Colon (tissue), 2 donors: ENCODE results near the gene NFIA.

Source experiments
- FAIRE-seq: peaks from 2 replicates; lab custom pipeline; 2012; peaks lifted over from hg19 to GRCh38; lab: Jason Lieb, UNC
- donor health status: control.
- donor health status: control.

NFIA gene

GRCh38 chr1:61130338-61131000 is 48.1 kb downstream of the NFIA start:
- FAIRE-seq, result no peak

GRCh38 chr1:61131248-61131647 is 48.9 kb downstream of the NFIA start:
- FAIRE-seq, result no peak

GRCh38 chr1:61131716-61132115 is 49.4 kb downstream of the NFIA start:
- no peak for FAIRE-seq

DNA sequence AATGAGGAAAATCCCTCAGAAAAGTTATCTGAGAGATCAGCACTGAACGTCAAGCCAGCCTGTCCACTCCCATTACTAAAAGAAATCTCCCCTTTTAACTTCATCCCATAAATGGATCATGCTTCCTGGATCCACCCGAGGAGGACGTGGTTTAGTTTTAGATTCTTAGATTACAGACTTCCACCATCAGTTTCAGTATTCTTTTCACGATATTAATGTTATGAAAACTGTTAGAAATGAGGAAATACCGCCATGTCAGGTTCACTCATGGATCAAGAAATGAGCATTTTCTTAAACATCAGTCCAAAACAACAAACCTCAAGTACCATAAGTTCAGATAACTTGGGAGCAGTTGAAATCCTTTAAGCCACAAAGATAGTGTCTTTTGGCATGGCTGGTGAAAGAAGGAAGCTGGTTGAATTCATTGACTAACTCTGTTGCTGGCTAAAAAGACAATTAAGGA is 49.8 kb downstream of the NFIA start:
- no peak for FAIRE-seq

GRCh38 chr1:61132645-61133334 is 50.4 kb downstream of the NFIA start:
- FAIRE-seq, result peak; percentile 66

GRCh38 chr1:61133335-61134019 is 51.1 kb downstream of the NFIA start:
- no peak for FAIRE-seq

DNA sequence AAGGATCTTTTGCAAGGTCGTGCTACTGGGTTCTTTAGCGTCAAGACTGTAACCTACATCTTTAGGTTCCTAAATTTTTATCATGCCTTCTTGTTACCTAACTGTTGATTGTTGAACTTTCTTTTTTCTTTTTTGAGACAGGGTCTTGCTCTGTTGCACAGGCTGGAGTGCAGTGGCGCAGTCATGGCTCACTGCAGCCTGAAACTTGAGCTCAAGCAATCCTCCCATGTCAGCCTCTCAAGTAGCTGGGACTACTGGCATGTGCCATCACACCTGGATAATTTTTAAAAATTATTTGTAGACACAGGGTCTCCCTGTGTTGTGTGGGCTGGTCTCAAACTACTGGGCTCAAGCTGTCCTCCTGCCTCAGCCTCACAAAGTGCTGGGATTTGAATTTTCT is 52.9 kb downstream of the NFIA start:
- no peak for FAIRE-seq

GRCh38 chr1:61138305-61138704 is 55.9 kb downstream of the NFIA start:
- no peak for FAIRE-seq

GRCh38 chr1:61138921-61139774 is 56.8 kb downstream of the NFIA start:
- no peak for FAIRE-seq

DNA sequence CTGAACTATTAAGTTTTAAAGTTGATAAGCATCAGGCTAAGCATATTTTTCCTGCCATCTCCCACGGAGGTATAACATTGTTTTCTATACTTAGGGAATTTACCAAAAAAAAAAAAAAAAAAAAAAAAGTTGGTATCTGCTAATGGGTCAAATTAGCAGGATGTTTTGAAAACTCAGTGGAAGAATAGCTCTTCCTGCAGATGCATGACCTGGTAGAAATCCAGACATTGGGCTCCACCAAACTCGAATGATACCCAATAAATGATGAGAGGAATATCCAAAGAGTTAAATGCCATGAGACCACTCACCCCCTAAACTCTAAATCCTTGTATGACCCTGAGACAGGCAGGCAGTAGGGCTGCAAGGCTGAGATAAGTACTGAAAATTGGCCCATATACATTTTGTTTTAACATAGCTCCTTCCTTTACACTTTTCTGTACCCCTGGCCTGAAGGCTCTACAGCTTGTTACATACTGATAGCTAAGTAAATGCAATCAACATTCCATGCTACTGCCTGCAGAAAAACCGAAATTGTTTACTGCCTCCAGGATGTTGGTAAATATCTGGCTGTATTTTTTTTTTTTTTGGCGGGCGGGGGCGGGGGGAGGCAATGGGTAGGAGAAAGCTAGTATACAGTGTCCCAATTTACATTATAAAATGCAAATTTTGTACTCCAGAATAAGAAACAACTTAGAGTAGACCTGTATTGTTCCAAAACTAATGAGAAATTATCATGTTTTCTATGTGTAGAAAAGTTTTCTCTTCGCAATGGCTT is 57.6 kb downstream of the NFIA start:
- FAIRE-seq, result no peak

DNA sequence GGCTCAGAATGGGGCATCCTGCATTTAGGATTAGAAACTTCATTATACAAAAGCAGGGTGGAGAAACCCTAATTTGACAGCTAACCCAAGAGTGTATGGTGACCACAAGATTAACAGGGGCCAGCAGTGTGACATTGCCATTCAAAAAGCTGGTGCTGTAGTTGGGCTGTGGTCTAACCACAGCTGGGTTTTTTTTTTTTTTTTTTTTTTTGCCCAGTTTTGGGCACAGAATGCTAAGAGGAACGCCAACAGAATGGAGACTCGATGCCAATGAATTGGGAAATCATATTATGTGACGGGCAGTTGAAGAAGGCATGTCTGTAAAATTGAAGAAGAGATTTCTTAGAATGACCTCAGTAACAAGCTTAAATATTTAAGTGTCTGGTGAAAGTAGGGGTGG is 58.4 kb downstream of the NFIA start:
- FAIRE-seq, result no peak

DNA sequence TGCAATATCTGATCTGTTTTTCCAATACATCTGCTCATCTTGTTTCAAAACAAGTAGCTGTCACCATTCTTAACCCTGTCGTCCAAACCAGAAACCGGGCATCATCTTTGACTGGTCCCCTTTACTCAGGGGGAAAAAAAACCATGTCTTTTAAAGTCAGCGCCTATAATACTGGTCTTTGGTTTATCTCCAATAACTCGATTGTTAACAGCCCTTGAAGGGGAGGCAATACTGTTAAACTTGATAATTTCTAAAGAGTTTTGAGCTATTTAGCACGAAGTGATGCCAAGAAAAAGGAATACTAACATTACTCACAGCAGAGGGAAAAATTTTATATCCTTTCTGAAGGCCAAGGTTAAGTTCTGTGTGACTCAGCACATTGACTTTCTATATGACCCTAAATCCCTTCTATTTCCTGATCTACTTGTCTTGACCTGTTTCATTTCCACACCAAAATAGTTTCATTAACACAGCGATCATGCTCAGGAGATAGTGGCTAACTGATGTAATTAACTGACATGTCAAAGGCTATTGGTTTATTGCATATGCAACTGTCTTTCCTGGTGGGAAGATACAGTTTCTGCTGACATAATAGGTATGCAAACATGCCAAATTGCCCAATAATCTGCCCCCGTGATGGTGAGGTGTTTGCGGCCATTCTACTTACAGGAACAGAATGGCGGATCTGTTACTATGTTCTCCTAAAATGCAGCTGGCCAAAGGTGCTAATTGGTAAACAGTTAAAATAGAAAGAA is 59.1 kb downstream of the NFIA start:
- no peak for FAIRE-seq

DNA sequence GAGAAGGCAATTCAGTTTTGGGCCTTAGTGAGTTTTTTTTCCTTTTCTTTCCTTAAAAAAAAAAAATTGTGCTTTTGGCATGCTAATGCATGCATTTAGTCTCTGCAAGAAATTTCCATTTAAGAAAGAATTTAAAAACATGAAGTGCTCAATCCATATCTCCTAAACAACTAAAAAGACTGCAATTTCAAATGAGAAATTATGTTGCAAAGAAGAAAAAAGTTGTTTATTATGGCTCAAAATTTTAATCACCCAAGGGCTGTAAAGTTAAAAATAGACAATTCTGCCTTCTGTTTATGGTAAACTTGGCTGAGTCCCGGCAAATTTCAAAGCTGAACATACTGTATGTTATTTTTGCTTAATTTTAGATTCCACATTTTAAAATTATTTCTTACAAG is 59.7 kb downstream of the NFIA start:
- FAIRE-seq, result no peak

DNA sequence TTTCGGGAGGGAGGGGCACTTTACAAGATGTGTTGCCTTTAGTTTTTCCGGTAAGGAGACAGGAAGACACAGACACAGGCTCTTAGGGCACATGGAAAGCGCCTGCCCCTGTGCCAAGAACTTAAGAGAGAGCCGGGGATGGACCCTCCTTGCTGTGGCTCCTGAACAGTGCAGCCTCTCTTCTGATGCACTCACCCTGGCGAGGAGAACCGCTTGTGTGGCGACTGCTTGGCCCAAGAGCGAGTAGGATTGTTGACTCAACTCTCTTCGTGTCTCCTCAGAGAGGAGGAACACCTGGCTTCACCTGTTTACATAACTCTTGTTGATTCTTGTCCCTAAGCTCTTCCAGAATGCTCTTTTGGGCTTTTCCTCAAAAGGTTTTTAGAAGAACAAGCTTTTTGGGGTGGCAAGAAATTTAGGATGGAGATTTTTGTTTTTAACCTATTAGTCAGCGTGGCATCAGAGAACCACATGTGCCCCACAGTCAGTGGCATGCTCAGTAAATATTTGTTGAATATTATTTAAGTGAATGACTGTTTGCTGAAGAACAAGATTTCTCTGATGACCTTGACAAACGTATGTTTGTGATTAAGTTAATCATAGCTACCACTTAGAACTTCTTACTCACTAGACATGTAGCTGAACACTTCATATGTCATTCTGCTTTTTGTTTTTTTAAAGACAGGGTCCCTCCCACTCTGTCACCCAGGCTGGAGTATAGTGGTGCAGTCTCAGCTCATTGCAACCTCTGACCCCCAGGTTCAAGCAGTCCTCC is 60.6 kb downstream of the NFIA start:
- FAIRE-seq, result no peak

DNA sequence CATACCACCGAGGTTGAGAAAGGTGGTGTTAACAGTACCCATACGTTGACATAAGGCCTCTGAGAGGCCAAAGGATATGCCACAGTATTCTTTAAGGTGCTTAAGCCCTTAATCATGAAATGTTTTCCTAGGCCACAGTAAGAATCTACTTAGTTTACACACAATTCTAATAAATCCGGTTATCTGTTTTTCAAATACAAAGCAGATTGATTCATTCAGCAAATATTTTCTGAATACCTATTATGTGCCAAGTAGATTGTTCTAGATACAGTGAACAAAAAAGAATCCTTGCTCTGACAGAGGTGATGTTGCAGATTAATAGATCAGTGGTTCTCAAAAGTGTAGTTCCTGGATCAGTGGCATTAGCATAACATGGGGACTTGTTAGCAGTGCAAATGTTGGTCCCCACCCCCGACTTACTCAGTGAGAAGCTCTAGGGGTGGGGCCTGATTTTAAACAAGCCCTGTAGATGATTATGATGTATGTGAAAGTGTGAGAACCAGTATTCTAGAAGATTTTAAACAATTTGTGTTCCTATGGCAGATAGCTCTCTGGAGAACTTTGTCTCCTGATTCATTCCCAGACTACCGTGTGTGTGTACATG is 61.6 kb downstream of the NFIA start:
- FAIRE-seq, result no peak

GRCh38 chr1:61149010-61149860 is 66.9 kb downstream of the NFIA start:
- FAIRE-seq, result no peak

GRCh38 chr1:61151565-61151964 is 69.2 kb downstream of the NFIA start:
- FAIRE-seq, result no peak

- no peak for FAIRE-seq
Observed at GRCh38 chr1:61152066-61152465, 69.7 kb downstream of the NFIA start.
